ENCODE measurements around the gene RHBDF2. TPM values are rescaled to one million over a fixed set of nuclear protein-coding genes. Genes with fewer than 3 reads are reported as not detected.

The RHBDF2 gene
- total RNA-seq, 1 experiment from 2014 or later = 12.2 TPM

- DNase-seq (ENCODE audit: low read depth) = no peak
Observed at GRCh38 chr17:76462556-76463290, 38.5 kb downstream of the RHBDF2 start.

GRCh38 chr17:76461765-76462555 is 39.3 kb downstream of the RHBDF2 start:
- DNase-seq (ENCODE audit: low read depth) = no peak

GRCh38 chr17:76459674-76460073 is 41.5 kb downstream of the RHBDF2 start:
- no peak for DNase-seq (ENCODE audit: low read depth)

DNA sequence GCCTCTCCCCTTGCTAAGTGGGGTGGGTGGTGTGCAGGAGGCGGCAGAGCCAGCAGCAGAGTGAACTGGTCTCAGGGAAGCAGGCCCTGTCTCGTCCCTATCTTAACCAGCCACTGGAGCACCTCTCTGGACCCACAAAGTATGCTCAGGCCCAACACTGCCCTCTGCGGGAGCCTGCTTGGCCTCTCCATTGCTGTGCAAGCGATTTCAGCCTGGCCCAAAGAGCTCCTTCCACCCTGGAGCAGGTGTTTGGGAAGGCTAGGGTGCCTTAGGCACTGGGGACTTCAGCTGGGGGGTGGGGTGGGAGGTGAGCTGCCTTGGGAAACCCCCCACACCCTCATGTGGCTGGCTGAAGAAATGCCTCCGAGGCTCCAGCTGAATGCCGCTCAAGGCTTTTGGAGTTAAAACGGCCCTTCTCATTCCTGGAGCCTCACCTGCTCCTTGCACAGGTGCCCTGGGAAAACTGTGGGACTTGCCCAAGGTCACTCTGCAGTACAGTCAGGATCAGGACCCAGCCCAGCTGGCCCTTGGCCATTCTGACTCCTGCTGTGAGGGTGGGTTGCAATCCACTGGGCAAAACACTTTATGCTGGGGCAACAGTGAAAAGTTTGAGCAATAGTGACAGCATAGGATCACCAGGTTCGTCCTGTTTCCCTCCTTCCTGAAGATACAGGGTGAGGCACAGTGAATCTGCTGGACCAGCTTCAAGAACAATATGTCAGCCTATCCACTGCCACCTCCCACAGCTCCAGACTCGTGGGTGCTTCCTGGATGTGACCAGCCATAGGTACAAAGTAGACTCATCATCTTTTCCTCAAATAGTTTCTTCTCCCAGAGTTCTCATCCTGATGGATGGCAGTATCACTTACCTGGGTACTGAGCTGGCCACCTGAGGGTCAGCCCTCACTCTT is 42.4 kb downstream of the RHBDF2 start:
- DNase-seq (ENCODE audit: low read depth) = peak; percentile 39

DNA sequence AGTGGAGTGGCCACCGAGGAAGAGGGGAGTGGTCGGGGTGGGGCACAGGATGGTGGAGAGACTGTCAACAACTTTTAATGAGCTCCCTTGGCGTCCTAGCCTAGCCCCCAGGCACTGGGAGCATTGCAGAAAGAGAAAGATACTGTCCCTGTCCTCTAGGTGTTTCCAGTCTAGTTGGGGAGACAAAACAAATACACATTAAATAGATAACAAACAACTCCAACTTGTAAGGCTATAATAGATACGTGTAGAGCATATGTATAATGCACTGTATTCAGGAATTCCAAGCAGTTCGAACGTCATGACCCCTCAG is 47.8 kb downstream of the RHBDF2 start:
- no peak for DNase-seq (ENCODE audit: low read depth)

DNA sequence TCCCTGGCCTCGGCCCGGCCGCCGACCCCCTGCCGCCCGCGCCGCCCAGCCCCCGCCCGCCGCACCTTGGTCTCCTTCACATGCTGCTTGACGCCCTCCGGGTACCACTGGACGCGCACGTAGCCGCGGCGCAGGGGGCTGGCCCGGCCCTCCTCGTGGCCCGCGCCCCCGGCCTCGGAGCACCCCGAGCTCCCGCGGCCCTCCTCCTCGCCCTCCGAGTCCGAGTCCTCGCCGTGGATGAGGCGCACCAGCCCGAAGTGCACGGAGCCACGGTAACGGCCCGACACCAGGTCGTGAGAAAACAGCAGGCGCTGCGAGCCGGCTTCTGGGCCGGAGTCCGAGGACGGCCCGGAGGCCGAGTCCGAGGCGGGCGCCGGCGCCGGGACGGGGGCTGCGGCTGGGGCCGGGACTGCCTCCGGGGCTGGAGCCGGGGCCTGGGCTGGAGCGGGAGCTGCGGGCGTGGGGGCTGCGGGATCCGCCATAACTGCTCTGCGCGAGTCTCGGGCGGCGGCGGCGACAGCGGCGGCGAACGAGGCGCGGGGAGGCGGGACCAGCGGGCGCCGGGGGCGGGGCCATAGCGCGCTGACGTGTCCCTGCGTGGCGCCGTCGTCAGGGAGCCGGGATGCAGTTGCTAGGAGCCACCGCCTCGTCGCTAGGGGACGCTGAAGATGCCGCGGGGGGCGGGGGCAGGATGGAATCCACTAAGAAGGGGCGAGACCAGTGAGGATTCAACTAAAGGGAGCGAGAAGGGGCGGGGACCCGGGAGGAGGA is 48.4 kb downstream of the RHBDF2 start, which contains the start of gene UBE2O:
Gene UBE2O (minus strand): TSS at position 493 of the 771 bp plus-strand sequence. CDS start 11 bp downstream, at position 482.
- DNase-seq (ENCODE audit: low read depth) = peak; percentile 81

- DNase-seq (ENCODE audit: low read depth) = no peak
Observed at GRCh38 chr17:76452127-76452659, 49.0 kb downstream of the RHBDF2 start.

DNA sequence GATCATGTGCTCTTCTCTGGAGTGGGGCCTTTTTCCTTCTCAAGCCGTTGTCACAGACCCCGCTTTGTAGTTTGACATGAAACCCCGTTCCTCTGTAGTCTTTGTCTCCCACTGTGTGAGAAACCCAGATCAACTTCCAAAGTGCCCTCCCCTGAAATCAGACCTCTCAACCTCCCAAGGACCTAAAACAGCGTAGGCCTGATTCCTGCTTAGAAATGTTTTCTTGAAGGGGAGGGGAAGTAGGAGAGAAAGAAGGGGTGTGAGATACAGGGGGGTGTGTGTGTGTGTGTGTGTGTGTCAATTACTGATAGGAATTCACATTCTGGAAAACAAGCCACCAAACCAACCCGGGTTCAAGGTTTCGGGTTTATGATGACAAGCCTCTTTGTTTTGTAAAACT is 49.7 kb downstream of the RHBDF2 start:
- no peak for DNase-seq (ENCODE audit: low read depth)

- DNase-seq (ENCODE audit: low read depth) = no peak
Observed at GRCh38 chr17:76449126-76449525, 52.1 kb downstream of the RHBDF2 start.

DNA sequence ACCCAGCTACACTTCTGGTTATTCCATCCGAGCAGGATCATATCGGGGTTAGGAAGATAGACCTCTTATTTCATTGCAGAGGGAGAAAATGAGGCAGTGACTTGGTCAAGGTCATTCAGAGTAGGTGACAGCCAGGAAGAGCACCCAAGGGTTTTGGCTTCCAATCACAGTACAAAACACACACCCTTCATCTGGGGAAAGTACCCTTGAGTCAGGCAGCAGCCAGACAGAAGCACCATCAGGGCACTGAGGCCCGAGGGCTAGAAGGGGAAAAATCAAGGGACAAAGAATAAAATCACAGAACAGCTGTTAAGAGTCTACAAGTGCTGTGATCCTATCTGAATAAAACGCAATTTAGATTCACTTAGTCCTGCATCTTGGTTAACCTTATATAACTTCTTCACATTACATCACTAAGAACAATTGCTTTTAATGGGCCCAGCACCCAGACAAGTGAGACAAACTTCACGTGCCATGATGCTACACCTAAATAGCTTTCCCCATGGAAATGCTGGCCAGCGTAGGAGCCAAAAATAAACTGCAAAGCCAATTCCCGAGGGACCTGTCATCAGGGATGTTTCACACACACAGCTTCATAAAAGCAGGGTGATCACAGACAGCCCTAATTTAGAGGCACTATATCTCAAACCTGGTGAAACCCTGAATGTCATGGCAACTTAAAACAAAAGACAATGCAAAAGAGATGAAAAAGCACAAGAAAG is 53.1 kb downstream of the RHBDF2 start:
- no peak for DNase-seq (ENCODE audit: low read depth)

DNA sequence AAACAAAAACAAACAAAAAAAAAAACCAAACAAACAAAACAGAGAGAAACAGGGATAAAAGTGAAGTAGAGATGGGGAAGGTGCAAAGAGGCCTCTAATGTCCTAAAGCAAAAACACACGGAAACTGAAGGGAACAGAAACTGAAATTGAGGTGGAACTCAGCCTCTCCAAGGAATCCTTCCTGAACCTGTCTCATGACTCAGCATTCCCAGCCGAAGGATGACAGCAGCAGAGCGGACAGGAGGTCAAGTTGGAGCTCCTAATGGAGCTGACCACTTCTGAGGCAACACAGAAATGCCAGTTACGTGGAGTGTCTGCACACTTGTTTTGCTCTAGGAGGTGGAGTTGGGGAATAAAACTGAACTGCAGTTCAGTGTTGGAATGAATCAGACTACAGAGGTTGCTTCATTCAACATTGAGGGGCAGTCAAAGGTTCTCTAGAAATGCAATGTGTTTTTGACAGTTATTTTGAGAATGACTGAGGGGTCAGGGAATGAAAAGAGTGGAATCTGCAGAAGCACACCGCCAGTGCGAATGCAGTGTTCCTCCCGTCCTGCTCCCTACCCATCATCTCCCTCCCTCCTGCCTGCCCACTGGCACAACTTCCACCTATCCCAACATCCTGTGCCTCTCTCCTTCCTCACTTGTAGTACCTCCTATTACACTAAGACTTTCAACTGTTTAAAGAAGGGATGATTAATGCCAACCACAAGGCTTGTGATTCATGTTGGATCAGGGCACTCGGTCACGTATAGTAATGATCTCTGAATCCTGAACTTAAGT is 54.6 kb downstream of the RHBDF2 start:
- peak; percentile 87 for DNase-seq (ENCODE audit: low read depth)

DNA sequence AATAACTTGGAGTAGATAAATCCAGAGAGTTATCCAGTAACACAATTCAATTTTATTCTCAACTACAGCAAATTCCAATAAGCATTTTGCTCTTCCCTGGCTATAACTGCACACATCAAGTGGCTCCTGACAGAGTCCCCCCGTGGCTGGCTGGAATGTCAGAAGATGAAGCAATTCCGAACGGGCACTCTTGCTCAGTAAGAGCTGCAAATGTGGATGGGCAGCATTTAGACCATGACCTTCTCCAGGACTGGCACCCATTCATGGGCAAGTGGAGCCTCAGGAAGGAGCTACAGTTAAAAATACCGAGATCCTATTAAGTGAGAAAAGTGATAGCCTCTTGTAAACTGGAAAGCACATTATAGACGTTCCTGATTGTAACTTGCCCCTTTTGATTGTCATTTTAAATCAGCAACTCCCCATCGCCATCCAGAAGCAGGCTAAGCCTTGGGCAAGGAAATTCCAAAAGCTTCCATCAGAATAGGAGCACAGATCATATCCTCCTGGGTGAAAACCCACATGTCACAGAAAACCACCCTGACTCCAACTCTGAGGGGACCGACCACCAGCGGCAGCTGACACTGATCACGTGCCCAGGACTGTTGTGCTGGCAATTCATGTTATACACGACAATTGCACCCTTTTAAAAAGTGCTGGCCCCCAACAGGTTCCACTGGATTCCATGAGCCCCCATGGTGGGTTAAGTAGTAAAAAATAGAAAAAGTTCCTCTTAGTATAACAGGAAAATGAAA is 55.4 kb downstream of the RHBDF2 start:
- no peak for DNase-seq (ENCODE audit: low read depth)

- no peak for DNase-seq (ENCODE audit: low read depth)
Observed at GRCh38 chr17:76444518-76445311, 56.5 kb downstream of the RHBDF2 start.

DNA sequence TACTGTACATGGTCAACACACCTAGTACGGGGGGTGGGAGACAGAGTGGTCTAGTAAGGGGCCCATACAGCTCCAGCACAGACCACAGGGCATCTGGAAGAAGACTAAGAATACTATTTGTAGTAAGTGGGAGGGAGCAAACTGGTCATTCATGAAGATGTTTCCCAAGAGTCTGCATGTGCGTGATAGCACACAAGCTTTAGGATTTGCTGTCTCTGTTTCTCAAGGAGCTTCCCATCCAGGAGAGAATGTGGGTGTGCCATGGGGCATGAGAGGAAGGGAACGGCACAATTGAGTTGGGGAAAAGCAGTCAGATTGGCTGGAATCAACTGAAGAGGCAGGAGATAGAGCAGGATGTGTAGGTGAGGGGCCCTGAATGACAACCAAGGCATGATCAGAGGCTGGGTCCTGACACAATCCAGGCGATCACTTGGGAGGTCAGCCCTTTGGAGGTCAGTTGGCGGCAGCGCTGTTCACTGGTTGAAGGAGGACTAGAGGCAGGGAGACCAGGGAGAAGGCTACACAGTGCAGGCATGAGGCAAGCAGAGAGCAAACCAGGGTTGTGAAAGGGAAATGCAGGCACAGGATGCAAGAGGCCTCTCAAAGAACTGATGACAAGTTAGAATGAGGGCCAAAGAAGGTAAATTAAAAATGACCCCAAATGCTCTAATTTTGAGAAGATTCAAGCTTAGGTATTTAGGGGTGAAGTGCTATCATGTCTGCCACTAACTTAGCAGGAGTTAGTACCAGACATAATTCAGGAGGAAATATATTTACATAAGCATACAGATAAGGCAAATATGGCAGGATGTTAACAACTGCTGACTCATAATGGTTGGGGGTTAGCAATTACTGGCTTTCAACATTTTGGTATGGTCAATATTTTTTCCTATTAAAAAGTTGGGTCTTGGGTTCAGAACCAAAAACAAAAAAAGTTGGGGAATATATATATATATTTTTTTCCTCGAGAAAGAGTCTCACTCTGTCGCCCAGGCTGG is 58.6 kb downstream of the RHBDF2 start:
- no peak for DNase-seq (ENCODE audit: low read depth)

- no peak for DNase-seq (ENCODE audit: low read depth)
Observed at GRCh38 chr17:76441686-76442340, 59.4 kb downstream of the RHBDF2 start.

DNA sequence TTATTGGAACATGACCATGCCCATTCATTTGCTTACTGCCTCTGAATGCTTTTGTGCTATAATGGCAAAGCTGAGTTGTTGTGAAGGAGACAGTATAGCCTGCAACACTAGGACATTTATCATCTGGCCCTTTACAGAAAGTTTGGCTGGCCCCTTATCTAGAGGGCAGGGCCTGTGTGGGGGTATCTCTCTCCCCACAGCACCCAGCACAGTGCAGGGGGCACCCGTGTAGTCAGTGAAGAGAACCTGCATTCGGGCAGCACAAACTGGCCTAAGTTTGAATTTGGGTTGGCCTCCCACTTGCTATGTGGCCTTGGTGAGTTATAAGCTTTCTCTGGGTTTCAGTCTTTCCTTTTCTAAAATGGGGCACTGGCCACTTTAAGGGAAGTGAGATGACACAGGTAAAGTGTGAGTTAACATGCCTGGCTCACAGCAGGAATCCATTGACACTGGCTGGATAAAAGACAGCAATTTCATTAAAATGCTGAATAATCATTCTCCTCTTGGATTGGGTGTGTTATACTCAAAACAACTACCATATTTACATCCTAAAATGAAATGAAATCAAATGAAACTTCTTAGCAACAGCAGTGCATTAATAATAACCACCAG is 60.4 kb downstream of the RHBDF2 start:
- DNase-seq (ENCODE audit: low read depth) = no peak
